Measurements from ENCODE around the gene DCN. TPM values are rescaled to one million over a fixed set of nuclear protein-coding genes. Genes with fewer than 3 reads are reported as not detected.

Gene DCN
- total and polyA plus RNA-seq, 8 donors = 28.9 to 217 (median 51.3) TPM

- ATAC-seq (no peak), FAIRE-seq (no peak), DNase-seq (no peak)
- H3K27me3 ChIP-seq = no peaks in the 10 kb centered on the region
- no peak for TF ChIP-seq CTCF (IDR thresholded peaks at IDR 0.05)
- no peaks in the 10 kb centered on the region for H3K4me1 ChIP-seq
- WGBS, 2 donors = 64 to 72% methylated on average over 3 of the region's 3 CpGs
- H3K36me3 ChIP-seq = no peaks in the 10 kb centered on the region
- no peak overlapping the region for H3K4me3 ChIP-seq
- no peak overlapping the region for H3K27ac ChIP-seq
- no peaks in the 10 kb centered on the region for H3K9me3 ChIP-seq
- intact Hi-C loops (cut with DNase I) = no loop called here
These were observed 6.9 kb upstream of the DCN start for GRCh38 chr12:91189516-91189915.

- Histone ChIP-seq H3K27me3 (no peaks in the 10 kb centered on the region), H3K4me3 (no peak overlapping the region), H3K36me3 (no peaks in the 10 kb centered on the region), H3K27ac (no peak overlapping the region), H3K4me1 (no peaks in the 10 kb centered on the region), H3K9me3 (no peaks in the 10 kb centered on the region)
- DNase-seq = no peak
- no peak for ATAC-seq
- TF ChIP-seq CTCF (IDR thresholded peaks at IDR 0.05) = no peak
- intact Hi-C loops (cut with DNase I) = no loop called here
- FAIRE-seq = no peak
These were observed 6.2 kb upstream of the DCN start for GRCh38 chr12:91188778-91189177.

- FAIRE-seq (peak; percentile 84), DNase-seq (no peak), ATAC-seq (no peak)
- Histone ChIP-seq H3K27ac (no peak overlapping the region), H3K4me1 (no peaks in the 10 kb centered on the region), H3K4me3 (no peak overlapping the region), H3K27me3 (no peaks in the 10 kb centered on the region), H3K9me3 (no peaks in the 10 kb centered on the region), H3K36me3 (no peaks in the 10 kb centered on the region)
- intact Hi-C loops (cut with DNase I) = no loop called here
- no peak for TF ChIP-seq CTCF (IDR thresholded peaks at IDR 0.05)
- WGBS, 2 donors = 54 to 59% methylated on average over 2 of the region's 2 CpGs
These were observed 3.5 kb upstream of the DCN start for GRCh38 chr12:91186156-91186555.

- DNase-seq (no peak), FAIRE-seq (no peak), ATAC-seq (no peak)
- Histone ChIP-seq H3K4me3 (no peak overlapping the region), H3K27me3 (no peaks in the 10 kb centered on the region), H3K9me3 (no peaks in the 10 kb centered on the region), H3K36me3 (no peaks in the 10 kb centered on the region), H3K4me1 (no peaks in the 10 kb centered on the region), H3K27ac (no peak overlapping the region)
- intact Hi-C loops (cut with DNase I) = no loop called here
- no peak for TF ChIP-seq CTCF (IDR thresholded peaks at IDR 0.05)
- 58 to 91% methylated on average over 1 of the region's 1 CpG for WGBS, 2 donors
These were observed 2.8 kb upstream of the DCN start for GRCh38 chr12:91185421-91185820.

- ATAC-seq (no peak), DNase-seq (no peak), FAIRE-seq (no peak)
- Histone ChIP-seq H3K9me3 (no peaks in the 10 kb centered on the region), H3K4me1 (no peaks in the 10 kb centered on the region), H3K27me3 (no peaks in the 10 kb centered on the region), H3K4me3 (no peak overlapping the region), H3K27ac (no peak overlapping the region), H3K36me3 (no peaks in the 10 kb centered on the region)
- intact Hi-C loops (cut with DNase I) = no loop called here
- no peak for TF ChIP-seq CTCF (IDR thresholded peaks at IDR 0.05)
- 52 to 72% methylated on average over 2 of the region's 2 CpGs for WGBS, 2 donors
These were observed 934 bp upstream of the DCN start for GRCh38 chr12:91183551-91183950.
